Caco-2 (cell line): ENCODE measurements around the gene ATP5PD. TPM values are rescaled to one million over a fixed set of nuclear protein-coding genes. Genes with fewer than 3 reads are reported as not detected.

ENCODE experiments used
- BruUV-seq: library from RNA; stranded (reverse); fragments of 400-500 nt; replicated peaks from 2 replicates; lab custom pipeline; 2021; lab: Mats Ljungman, UMichigan
- CTCF ChIA-PET: fragments of 300-600 bp; sonication (Branson Sonifier 250); formaldehyde crosslinking; loops from one replicate; lab custom pipeline; 2022; ENCODE audit warnings: antibody characterized with exemption; lab: Charles Lee
- POLR2A ChIA-PET: fragments of 300-600 bp; sonication (Branson Sonifier 250); formaldehyde crosslinking; loops from one replicate; lab custom pipeline; 2022; ENCODE audit warnings: antibody characterized with exemption; lab: Charles Lee
- DNase-seq, 2 experiments: peaks; one replicate each; pipeline versions ENCODE4 v3.0.0 to v3.0.0-alpha.2; 2020 to 2022
- H3K27me3 ChIP-seq: replicated peaks from 2 replicates; pipeline ENCODE4 v1.6.0; 2011; ENCODE audit warnings: low read length; ENCODE audit not compliant: control insufficient read depth, insufficient read depth
- H3K36me3 ChIP-seq: 2 replicates; pipeline ENCODE4 v1.5.1; 2011; ENCODE audit warnings: low read length; ENCODE audit not compliant: control insufficient read depth, insufficient read depth
- H3K4me1 ChIP-seq: fragments of 250-450 bp; sonication (Bioruptor Pico); 2 replicates; pipeline ENCODE4 v1.5.1; 2020; ENCODE audit warnings: mild to moderate bottlenecking
- H3K4me3 ChIP-seq: 2 replicates; pipeline ENCODE4 v1.5.1; 2011; ENCODE audit warnings: low read depth, mild to moderate bottlenecking, control low read depth, low read length
- H3K9me3 ChIP-seq: fragments of 250-450 bp; sonication (Bioruptor Pico); 2 replicates; pipeline ENCODE4 v1.5.1; 2020; ENCODE audit warnings: mild to moderate bottlenecking, moderate library complexity
- H3K27ac Mint-ChIP-seq: one replicate; pipeline ENCODE4 v1.8.0; 2022; ENCODE audit warnings: mixed read lengths; ENCODE audit not compliant: unreplicated experiment
- H3K27me3 Mint-ChIP-seq: one replicate; pipeline ENCODE4 v1.8.0; 2022; ENCODE audit warnings: mixed read lengths; ENCODE audit not compliant: insufficient read depth, unreplicated experiment
- H3K36me3 Mint-ChIP-seq: one replicate; pipeline ENCODE4 v1.8.0; 2022; ENCODE audit warnings: mild to moderate bottlenecking, mixed read lengths; ENCODE audit not compliant: insufficient read depth, unreplicated experiment
- H3K4me1 Mint-ChIP-seq: one replicate; pipeline ENCODE4 v1.8.0; 2022; ENCODE audit warnings: low read depth, mixed read lengths; ENCODE audit not compliant: unreplicated experiment
- H3K4me3 Mint-ChIP-seq: one replicate; pipeline ENCODE4 v1.8.0; 2022; ENCODE audit warnings: mild to moderate bottlenecking, moderate library complexity, mixed read lengths; ENCODE audit not compliant: unreplicated experiment
- H3K9me3 Mint-ChIP-seq: one replicate; pipeline ENCODE4 v1.8.0; 2022; ENCODE audit warnings: mixed read lengths; ENCODE audit not compliant: unreplicated experiment
- CTCF ChIP-seq, 2 experiments: fragments of 200-600 bp in 1 of 2; IDR thresholded peaks; 1 replicate in 1 of 2; 2 replicates in 1 of 2; pipeline versions ENCODE4 v1.5.1 to v1.8.0; 2011 to 2022; ENCODE audit warnings: antibody characterized with exemption in 1 of 2, control low read depth in 1 of 2, inconsistent platforms in 1 of 2, low read depth in 1 of 2, low read length in 1 of 2, mild to moderate bottlenecking in 1 of 2, moderate library complexity in 1 of 2; ENCODE audit not compliant: insufficient read depth in 1 of 2, severe bottlenecking in 1 of 2, unreplicated experiment in 1 of 2
- intact Hi-C: fragments of 100-400 bp; cut with micrococcal nuclease; formaldehyde crosslinking; loops from one replicate; pipeline ENCODE4 v1.10.0; 2022; ENCODE audit not compliant: unreplicated experiment
- total RNA-seq: library from RNA; stranded (reverse); gene quantifications from 2 replicates; pipeline ENCODE4 v1.2.3, GENCODE V29; 2022

Gene ATP5PD
- total RNA-seq, 1 experiment from 2014 or later, result 316 TPM

GRCh38 chr17:75087558-75088453, 41.0 kb upstream of the ATP5PD start, which contains the start of gene SLC16A5:
Gene SLC16A5 (plus strand): TSS chr17:75087954. CDS start chr17:75093637, 5,683 bp downstream.
- Mint-ChIP-seq H3K4me3 (peak within 1 kb of the TSS; percentile 92), H3K36me3 (peaks cover 35% of the 10 kb centered on the region), H3K27me3 (no peaks in the 10 kb centered on the region), H3K9me3 (no peaks in the 10 kb centered on the region), H3K27ac (peak within 1 kb of the TSS; percentile 92), H3K4me1 (peaks cover 57% of the 10 kb centered on the region)
- intact Hi-C loops, result loop anchor here (1.0 kb wide), 1 partner anchor 11 kb away; no protein-coding TSS in a partner anchor
- Histone ChIP-seq H3K9me3 (no peaks in the 10 kb centered on the region), H3K4me1 (peaks cover 54% of the 10 kb centered on the region), H3K27me3 (no peaks in the 10 kb centered on the region), H3K4me3 (peak within 1 kb of the TSS; percentile 74), H3K36me3 (no peaks in the 10 kb centered on the region)
- TF ChIP-seq CTCF (IDR thresholded peaks at IDR 0.05; ENCODE audit: insufficient read depth in 1 of 2, low read depth in 1 of 2, low read length in 1 of 2, severe bottlenecking in 1 of 2, unreplicated experiment in 1 of 2), result no peak
- DNase-seq, result peak; percentile 99
- CTCF ChIA-PET, result interaction anchor here (0.7 to 2.1 kb wide), 16 partner anchors 8 to 369 kb away, joined by 3 to 13 read pairs (median 6); partner anchors contain the start of genes MIF4GD and TMEM94
- BruUV-seq, result no TSS peak
- POLR2A ChIA-PET, result interaction anchor here (0.5 to 2.7 kb wide), 19 partner anchors 8 to 634 kb away, joined by 3 to 45 read pairs (median 4); partner anchors contain the start of genes ARMC7, ATP5PD, ITGB4 and KCTD2

- POLR2A ChIA-PET, result interaction anchor here (1.0 to 2.7 kb wide), 10 partner anchors 9 to 52 kb away, joined by 3 to 45 read pairs (median 10); partner anchors contain the start of genes ARMC7, ATP5PD, KCTD2 and NT5C
- Histone ChIP-seq H3K4me3 (peak overlapping the region; percentile 74), H3K4me1 (peaks cover 48% of the 10 kb centered on the region), H3K36me3 (no peaks in the 10 kb centered on the region), H3K27me3 (no peaks in the 10 kb centered on the region), H3K9me3 (no peaks in the 10 kb centered on the region)
- H3K36me3 Mint-ChIP-seq, result peaks cover 29% of the 10 kb centered on the region
- H3K4me3 Mint-ChIP-seq, result peak overlapping the region; percentile 92
- BruUV-seq, result no TSS peak
- no peaks in the 10 kb centered on the region for H3K27me3 Mint-ChIP-seq
- no peak for TF ChIP-seq CTCF (IDR thresholded peaks at IDR 0.05; ENCODE audit: insufficient read depth in 1 of 2, low read depth in 1 of 2, low read length in 1 of 2, severe bottlenecking in 1 of 2, unreplicated experiment in 1 of 2)
- peaks cover 57% of the 10 kb centered on the region for H3K4me1 Mint-ChIP-seq
- peak overlapping the region; percentile 92 for H3K27ac Mint-ChIP-seq
- intact Hi-C loops, result loop anchor here (1.0 kb wide), 1 partner anchor 10 kb away; no protein-coding TSS in a partner anchor
- no peaks in the 10 kb centered on the region for H3K9me3 Mint-ChIP-seq
- DNase-seq, result no peak
- CTCF ChIA-PET, result interaction anchor here (1.0 to 2.1 kb wide), 12 partner anchors 9 to 370 kb away, joined by 3 to 13 read pairs (median 6); partner anchors contain the start of genes MIF4GD and TMEM94
These were observed 40.4 kb upstream of the ATP5PD start for GRCh38 chr17:75087182-75087557.
